IPS-NIHi11 (cell line): ENCODE measurements around the gene EML6.
"Not testable (repeated sequence)": the region's sequence is repeated elsewhere in the genome, so short reads cannot be mapped to it uniquely, and the experiment has no call there.

ENCODE experiments used
- DNase-seq: peaks from one replicate; pipeline ENCODE4 v3.0.0; 2012; ENCODE audit warnings: mixed read lengths, low spot score

Gene EML6

DNA sequence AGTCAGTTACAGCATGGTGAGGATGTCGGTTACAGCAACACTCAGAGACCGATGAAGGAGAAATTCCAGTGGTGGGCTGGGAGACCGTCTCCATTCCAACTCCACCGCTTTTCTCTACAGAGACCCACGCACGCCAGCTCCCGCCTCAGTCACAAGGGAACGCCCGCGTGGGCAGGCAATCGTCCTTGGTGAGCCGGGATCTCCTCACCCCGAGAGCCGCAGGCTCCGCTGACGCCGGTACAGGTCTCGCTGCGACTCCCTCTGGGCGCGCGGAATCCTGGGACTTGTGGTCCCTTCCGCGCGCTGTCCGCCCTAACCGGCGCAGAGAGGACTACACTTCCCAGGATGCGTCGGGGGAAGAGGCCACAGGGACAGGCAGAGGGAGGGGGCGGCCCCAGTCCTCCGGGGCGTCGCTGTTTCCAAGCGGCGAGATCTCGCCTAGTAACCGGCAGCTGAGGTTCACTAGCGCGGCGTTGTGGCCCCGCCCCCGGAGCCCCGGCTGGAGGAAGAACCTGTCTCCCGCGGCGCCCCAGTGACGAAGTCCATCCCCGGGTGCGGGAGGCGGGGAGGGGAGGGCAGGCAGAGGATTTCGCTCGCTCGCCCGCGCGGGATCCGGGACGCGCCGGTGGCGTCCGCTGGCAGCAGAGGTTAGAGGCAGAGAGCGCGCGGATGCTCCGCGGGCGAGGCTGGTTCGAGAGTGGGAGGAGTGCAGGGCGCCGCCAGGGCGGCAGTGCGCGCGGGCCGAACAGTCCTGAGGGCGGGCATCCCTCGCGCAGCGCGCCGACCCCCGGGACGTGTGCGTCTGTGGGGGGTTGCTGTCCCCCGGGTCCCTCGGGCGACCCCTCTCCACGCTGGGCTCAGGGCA, at the start of gene EML6:
EML6 (plus strand) TSS at position 532 of the 865 bp plus-strand sequence. CDS start 1,400 bp downstream, outside the sequence.
- DNase-seq: peak; percentile 100

DNA sequence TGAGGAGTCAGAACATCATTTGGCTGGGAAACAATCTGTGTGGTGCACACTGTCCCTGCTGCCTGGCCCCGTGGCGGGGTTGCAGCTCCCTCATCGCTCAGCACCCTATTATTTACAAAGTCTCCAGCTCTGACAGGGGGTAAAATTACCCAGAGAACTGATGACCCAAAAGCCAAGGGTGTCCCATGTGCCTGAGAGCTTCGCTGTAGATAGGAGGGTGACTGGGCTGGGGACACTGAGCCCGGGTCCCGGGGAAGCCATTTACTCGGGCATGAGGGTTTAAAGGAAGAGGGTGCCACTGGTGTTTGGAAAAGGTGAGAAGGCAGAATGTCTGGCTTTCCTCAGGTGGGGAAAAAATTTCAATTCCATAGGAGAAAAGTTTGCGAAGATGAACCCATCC, 48.2 kb upstream of the EML6 start:
- DNase-seq: no peak

DNA sequence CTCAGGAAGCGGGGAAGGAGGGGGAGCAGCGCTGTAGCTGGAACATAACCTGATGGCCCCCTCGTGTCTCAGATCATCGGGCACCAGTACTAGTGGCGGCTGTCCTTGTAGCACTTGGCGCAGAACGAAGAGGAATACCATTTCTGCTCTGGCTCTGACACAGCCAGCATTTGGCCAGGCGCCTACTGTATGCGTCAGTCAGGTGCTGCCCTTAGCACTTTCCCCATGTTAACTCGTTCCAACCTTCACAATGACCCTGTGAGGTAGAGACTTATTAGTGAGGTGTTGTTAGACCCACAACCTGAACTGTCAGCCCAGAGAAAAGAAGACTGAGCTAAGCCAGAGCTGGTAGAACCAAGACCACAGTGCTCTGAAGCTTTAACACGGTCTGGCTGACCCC, 47.7 kb upstream of the EML6 start:
- no peak for DNase-seq

DNA sequence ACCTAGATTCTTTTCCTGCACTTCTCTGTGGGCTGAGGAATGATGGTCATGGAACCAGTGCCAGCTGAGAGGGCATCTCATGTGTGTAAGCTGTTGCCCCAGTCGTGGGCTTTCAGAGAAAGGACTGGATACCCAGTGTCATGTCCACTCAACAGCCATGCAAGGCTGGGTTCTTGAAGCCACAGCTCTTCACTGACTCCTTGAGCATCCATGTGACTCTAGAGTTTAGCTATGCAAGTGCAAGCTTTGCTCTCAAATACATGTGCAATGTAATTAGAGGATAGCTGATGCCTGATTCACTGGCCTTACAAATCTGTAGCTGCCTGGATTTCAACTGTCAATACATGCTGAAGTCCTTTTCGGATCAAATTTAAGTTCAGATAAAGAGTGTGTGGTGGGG, 46.8 kb upstream of the EML6 start:
- no peak for DNase-seq

DNA sequence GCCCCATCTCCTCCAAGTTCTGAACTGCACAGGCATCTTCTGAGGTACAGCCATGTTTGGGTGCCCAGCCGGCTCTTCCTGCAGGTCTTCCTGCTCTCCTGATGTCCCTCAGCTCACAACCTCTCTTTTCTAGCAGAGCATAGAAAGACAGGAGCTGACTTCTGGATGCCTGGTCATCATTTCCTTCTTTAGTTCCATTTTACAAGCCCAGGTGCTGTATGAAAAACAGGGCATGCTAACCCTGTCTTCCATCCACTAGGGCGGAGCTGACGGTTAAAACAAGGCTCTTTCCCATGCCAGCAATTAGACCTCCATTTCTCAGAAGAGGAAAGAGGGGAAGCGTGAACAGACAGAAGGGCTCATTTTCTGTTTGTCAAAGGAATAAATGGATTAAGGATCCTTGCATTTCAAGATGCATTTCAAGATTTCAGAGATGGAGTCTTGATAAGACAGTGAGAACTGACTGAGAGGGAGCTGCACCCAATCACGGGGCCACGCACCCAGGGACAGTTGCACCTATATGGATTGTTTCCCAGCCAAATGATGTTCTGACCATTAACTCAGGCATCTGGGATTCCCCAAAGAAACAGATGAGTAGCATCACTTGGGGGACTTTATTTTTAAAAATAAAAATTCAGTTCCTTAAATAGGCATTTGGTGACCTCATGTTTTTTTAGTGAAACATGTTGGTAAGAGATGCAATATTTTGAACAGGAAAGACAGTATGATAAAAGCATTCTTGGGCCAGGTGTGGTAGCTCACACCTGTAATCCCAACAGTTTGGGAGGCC, 45.8 kb upstream of the EML6 start:
- no peak for DNase-seq

DNA sequence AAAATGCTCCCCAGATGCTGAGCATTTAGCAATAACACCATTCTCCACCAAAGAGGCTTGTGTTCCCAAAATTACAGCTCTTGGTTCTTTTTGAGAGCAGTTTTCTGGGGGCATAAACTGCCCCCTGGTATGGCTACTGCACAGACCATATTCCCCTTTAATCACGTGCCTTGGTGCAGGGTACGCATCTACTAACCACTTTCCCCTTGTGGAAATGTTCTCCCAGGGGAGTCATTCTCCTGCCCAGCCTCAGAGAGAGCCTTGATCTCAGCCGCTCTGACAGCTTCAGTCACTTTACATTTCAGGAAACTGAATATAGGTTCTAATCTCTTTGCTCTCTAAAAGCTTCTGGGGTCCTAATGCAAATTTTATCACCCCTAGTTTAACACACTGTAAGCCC, 44.7 kb upstream of the EML6 start:
- DNase-seq: no peak

DNA sequence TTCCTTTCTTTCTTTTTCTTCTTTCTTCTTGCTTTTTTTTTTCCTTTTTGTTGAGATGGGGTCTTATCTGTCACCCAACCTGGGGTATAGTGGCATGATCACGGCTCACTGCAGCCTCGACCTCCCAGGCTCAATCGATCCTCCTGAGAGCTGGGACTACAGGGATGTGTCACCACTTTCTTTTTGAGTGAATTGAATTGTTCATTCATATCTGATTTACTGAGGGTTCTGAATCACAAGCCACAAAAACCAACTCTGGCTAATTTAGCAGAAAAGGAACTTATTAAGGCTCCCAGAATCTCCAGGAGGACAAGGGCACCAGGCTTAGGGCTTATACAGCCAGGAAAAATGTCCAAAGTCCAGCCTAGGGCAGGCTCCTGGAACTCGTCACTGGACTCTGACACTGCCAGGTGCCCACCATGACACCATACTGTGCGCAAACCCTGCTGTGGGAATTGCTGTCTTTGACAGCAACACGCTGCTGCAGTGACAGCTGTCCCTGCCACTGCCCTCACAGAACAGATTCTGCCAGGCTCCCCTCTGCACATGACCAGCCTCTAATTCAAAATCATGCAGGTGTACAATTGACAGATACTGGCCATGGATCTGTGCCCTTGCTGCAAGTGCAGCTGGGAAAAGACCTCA, 42.9 kb upstream of the EML6 start:
- DNase-seq: no peak

DNA sequence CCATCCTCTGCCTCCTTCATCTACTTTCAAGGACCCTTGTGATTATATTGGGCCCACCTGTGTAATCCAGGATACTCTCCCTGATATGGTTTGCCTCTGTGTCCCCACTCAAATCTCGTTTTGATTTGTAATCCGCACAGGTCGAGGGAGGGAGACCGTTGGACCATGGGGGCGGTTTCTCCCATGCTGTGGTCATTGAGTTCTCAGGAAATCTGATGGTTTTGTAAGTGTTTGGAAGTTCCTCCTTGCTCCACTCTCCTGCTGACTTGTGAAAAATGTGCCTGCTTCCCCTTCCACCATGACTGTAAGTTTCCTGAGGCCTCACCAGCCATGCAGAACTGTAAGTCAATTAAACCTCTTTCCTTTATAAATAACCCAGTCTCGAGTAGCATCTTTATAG, 42.0 kb upstream of the EML6 start:
- DNase-seq: no peak

DNA sequence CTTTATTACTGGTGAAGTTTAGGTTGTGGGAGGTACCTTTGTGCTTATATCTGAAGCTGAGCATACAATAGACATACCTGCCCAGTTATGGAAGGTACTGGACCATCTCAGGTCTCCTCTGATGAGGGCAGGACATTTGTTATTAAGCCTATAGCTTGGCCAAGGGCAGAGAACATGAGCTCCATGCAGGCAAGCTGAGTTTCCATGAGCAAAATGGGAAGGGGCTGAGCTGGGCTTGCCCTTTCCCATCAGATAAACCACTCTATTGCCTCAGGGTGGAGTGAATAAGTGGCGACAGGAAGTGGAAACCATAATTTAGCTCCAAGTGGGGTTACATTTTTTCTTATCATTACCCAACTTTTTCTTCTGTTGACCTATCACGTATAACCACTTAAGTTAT, 39.9 kb upstream of the EML6 start:
- DNase-seq: no peak

DNA sequence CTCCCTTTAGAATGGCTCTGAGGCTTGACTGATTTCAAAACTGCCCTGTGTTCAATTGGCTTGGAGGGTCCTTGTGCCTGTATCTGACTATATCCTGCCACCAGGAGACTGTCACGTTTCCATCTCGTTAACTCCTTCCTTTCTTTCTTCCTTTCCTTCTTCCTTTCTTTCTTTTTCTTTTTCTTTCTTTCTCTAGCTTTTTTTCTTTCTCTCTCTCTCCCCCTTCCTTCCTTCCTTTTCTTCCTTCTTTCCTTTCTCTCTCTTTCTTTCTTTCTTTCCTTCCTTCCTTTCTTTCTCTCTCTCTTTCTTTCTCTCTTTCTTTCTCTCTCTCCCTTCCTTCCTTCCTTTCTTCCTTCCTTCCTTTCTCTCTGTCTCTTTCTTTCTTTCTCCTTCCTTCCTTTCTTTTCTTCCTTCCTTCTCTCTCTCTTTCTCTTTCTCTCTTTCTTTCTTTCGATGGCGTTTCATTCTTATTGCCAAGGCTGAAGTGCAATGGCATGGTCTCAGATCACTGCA, 38.1 kb upstream of the EML6 start:
- no peak for DNase-seq

DNA sequence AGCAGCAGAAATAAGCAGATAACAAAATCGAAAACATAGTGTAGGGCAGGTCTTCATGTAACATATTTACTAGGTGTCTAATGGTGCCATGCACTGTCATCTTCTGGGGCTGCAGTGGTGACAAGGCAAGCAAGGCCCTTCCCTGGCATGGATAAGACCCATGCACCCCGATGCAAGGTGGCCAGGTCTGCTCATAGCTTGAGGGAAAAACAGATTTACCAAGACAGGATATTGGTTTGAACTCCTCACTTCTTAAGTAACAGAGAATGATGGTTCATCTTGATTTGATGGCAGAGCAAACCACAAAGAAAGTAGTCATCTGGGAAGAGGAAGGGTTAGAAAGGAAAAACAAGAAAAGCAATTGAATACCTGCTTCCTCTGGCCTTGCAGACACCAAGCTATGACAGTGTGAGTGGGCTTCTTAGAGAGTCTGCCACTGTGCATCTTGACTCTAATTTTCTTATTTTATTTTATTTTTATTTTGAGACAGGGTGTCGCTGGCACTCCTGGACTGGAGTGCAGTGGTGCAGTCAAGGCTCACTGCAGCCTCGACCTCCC, 35.8 kb upstream of the EML6 start:
- no peak for DNase-seq

DNA sequence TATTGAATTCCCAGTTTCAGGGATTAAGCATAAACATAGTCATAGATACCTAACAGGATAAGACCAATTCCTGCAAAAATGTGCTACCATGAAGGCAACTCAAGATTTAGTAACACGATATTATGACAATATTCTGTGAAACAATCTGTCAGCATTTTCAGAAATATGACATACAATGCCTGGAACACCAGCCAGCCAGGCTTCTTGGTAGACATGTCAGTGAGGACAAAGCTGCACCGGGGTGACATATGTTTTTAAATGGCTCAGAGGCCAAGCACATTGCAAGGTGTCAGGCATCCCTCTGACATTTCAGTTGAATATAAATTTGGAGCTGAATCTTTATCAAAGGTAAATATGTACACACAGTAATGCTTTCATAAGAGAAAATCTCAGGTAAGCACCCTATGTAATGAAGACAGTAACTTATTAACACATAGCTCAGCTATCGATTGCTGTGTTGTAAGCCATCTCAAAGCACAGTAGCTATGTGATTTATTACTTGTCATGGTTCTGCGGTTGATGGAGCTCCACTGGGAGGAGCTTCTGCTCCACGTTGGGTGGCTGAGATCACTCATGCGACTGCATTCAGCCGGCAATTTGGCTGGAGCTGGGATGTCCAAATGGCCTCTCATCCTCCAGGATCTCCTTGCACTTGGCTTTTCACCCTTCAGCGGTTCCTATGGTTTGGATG, 31.9 kb upstream of the EML6 start:
- no peak for DNase-seq

DNA sequence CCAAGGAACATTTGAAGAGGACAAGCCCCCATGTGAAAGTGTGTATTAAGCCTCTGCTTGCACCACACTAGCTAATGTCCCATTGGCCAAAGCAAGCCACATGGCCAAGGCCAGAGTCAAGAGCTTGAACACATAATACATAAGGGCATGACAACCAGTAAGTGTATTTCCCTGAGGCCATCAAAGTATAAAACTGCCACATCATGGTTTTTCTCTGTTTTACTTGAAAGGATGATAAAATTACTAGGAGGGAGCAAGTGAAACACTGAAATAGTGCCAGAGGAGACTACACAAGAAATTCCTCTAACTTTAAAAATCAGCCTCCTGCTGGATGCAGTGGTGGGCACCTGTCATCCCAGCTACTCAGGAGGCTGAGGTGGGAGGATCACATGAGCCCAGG, 30.9 kb upstream of the EML6 start:
- DNase-seq: no peak

DNA sequence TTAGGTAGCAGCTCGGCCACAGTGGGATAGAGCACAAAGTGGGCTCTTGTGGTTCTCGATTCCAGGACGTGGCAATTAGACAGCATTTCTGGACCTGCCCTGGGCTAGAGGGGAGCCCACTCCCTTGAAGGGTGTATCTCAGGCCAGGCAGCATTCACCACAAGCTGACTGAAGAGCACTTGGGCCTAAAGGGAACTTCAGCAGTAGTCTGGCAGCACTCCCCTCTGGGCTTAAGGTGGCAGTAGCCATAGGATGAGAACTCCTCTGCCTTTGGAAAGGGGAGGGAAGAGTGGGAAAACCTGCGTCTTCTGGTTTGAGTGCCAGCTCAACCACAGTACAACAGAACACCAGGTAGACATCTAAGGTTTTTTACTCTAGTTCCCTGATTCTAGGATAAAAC, 28.1 kb upstream of the EML6 start:
- no peak for DNase-seq

DNA sequence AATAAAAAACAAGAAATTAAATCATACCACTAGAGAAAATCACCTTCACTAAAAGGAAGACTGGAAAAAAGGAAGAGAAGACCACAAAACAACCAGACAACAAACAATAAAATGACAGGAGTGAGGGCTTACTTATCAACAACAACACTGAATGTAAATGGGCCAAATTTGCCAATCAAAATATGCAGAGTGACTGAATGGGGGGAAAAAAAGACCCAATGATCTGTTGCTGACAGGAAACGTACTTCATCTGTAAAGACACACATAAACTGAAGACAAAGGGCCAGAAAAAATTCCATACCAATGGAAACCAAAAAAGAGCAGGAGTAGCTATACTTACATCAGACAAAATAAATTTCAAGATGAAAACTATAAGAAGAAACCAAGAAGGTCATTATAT, 25.5 kb upstream of the EML6 start:
- no peak for DNase-seq

DNA sequence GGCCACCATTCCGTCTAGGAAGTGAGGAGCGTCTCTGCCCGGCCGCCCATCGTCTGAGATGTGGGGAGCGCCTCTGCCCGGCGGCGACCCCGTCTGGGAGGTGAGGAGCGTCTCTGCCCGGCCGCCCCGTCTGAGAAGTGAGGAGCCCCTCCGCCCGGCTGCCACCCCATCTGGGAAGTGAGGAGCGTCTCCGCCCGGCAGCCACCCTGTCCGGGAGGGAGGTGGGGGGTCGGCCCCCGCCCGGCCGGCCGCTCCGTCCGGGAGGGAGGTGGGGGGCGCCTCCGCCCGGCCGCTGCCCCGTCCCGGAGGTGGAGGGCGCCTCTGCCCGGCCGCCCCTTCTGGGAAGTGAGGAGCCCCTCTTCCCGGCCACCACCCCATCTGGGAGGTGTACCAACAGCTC, 24.5 kb upstream of the EML6 start:
- not testable (repeated sequence) for DNase-seq

DNA sequence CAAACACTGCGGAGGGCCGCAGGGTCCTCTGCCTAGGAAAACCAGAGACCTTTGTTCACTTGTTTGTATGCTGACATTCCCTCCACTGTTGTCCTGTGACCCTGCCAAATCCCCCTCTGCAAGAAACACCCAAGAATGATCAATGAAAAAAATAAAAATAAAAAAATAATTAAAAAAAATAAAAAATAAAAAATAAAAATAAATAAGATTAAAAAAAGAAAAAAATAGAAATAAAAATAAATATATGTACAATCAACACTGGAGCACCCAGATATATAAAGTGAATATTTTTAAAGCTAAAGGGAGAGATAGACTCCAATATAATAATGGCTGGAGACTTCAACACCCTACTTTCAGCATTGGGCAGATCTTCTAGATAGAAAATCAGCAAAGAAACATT, 23.8 kb upstream of the EML6 start:
- no peak for DNase-seq

DNA sequence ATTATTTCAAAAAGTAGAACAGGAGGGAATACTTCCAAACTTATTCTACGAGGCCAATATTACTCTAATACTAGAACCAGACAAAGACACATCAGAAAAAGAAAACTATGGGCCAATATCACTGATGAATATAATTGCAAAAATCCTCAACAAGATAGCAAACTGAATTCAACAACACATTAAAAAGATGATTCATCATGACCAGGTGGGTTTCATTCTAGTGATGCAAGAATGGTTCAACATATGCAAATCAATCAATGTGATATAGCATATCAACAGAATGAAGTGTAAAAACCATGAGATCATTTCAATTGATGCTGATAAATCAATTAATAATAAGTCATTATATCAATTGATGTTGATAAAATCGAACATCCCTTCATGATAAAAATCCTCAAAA, 22.4 kb upstream of the EML6 start:
- no peak for DNase-seq

DNA sequence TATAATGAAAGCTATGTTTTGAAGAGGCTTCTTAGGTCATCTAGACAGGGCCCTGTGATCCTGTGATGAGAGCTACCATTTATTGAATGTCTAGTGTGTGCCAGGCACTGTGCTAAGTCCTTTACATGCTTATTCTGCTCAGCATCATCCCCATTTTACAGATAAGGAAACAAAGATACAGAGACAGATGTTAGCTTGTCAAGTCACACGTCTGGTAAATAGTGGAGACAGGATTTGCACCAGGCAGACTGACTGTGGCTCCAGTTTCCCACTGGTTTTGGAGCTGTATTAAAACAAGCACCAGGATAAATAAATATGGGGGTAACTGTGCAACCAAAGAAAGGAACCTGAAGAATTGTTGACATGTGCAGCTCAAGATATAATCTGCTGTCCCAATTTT, 19.2 kb upstream of the EML6 start:
- no peak for DNase-seq

DNA sequence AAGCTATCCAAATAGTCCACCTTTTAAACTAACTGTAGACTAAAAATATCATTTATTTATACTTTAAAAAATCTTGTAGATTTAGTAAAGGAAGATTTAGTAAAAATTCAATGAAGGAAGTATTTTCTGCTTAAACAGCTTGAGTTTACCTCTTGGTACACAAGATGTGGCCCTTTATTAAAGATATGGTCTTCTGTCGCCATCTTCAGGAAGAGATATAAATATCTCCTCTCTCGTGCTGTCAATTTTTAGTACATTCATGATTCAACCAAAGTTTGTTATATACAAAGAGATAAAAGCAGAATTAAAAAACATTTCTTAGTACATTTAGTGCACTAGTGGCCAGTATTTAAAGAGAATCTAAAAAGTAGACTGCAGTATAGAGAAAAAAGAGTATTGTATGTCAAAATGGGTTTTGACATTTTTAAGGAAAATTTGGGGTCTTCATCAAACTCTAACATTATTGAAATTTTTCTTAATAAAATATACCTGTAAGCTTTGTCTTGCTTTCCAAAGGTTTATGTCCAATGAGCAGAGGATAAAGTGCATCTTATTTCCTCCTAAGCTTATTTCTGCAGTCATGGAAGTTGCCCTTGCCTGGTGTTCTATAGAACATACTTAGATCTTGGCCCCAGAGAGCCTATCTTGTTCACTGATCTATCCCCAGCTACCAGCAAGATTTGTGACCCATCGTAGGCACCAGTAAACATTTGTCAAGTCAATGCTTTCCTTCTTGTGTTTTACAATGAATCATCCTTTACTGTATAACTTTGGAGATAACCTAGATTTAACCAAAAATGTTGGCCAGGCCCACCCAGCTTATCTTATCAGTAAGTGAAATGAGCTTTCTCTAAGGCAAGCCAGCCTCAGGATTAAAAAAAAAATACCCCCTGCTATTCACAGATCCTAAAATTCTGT, 18.5 kb upstream of the EML6 start:
- peak; percentile 13 for DNase-seq

DNA sequence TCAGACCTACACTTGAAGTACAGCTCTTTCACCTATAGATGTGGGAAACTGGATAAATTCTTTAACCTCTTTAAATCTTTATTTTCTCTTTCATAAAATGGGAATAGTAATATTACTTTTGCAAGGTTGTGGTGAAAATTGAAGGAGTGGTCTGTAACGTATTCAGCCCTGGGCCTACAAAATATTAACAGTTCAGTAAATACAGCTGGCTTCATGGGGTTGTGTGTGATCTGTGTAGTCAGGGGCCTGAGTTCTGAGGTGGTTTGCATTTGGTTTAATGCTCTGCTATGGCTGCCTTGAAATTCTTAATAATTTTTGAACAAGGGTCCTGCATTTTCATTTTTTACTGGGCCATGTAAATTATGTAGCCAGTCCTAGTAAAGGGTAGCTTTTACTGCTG, 16.8 kb upstream of the EML6 start:
- no peak for DNase-seq
